IPS-20b (cell line): ENCODE data around the gene GPR132.

Source experiments
- H3K27ac ChIP-seq: one replicate; pipeline ENCODE4 v1.5.1; 2013; ENCODE audit warnings: low read length
- H3K27me3 ChIP-seq: 2 replicates; pipeline ENCODE4 v1.6.1; 2013; ENCODE audit warnings: mild to moderate bottlenecking, low read length, inconsistent platforms; ENCODE audit not compliant: insufficient read depth
- H3K36me3 ChIP-seq: 2 replicates; pipeline ENCODE4 v1.6.1; 2013; ENCODE audit warnings: low read depth, mild to moderate bottlenecking, inconsistent platforms, low read length, moderate library complexity; ENCODE audit not compliant: insufficient read depth
- H3K4me1 ChIP-seq: 2 replicates; pipeline ENCODE4 v1.6.1; 2013; ENCODE audit warnings: mild to moderate bottlenecking, control low read depth, inconsistent platforms, low read length, moderate library complexity; ENCODE audit not compliant: insufficient read depth
- H3K4me3 ChIP-seq: 2 replicates; pipeline ENCODE4 v1.5.1; 2013; ENCODE audit warnings: mild to moderate bottlenecking, low read length, inconsistent platforms
- H3K9ac ChIP-seq: 2 replicates; pipeline ENCODE4 v1.6.1; 2013; ENCODE audit warnings: low read depth, mild to moderate bottlenecking, inconsistent platforms, low read length, moderate library complexity
- H3K9me3 ChIP-seq: 2 replicates; pipeline ENCODE4 v1.6.1; 2013; ENCODE audit warnings: mild to moderate bottlenecking, low read depth, low read length, inconsistent platforms; ENCODE audit not compliant: insufficient read depth

Gene GPR132

GRCh38 chr14:105007593-105008264 lies 57.5 kb downstream of the GPR132 start:
- Histone ChIP-seq H3K9me3 (no peaks in the 10 kb centered on the region), H3K9ac (no peak overlapping the region), H3K4me1 (no peaks in the 10 kb centered on the region), H3K27ac (no peak overlapping the region), H3K36me3 (peaks cover 46% of the 10 kb centered on the region), H3K27me3 (no peaks in the 10 kb centered on the region), H3K4me3 (no peak overlapping the region)

- Histone ChIP-seq H3K4me1 (no peaks in the 10 kb centered on the region), H3K36me3 (peaks cover 45% of the 10 kb centered on the region), H3K9ac (no peak overlapping the region), H3K27me3 (no peaks in the 10 kb centered on the region), H3K4me3 (no peak overlapping the region), H3K9me3 (no peaks in the 10 kb centered on the region), H3K27ac (no peak overlapping the region)
Measured at GRCh38 chr14:105006831-105007592, 58.2 kb downstream of the GPR132 start.

- Histone ChIP-seq H3K27ac (no peak overlapping the region), H3K4me3 (no peak overlapping the region), H3K4me1 (no peaks in the 10 kb centered on the region), H3K9ac (no peak overlapping the region), H3K9me3 (no peaks in the 10 kb centered on the region), H3K36me3 (peaks cover 37% of the 10 kb centered on the region), H3K27me3 (no peaks in the 10 kb centered on the region)
Measured at GRCh38 chr14:105005929-105006830, 59.0 kb downstream of the GPR132 start.

- H3K4me1 ChIP-seq = no peaks in the 10 kb centered on the region
- H3K27me3 ChIP-seq = no peaks in the 10 kb centered on the region
- no peak overlapping the region for H3K27ac ChIP-seq
- no peak overlapping the region for H3K9ac ChIP-seq
- no peak overlapping the region for H3K4me3 ChIP-seq
- H3K36me3 ChIP-seq = peaks cover 29% of the 10 kb centered on the region
- no peaks in the 10 kb centered on the region for H3K9me3 ChIP-seq
Measured at GRCh38 chr14:105005329-105005928, 59.8 kb downstream of the GPR132 start.
